HG02884 (cell line): ENCODE results near the gene SULT1C2.
"Not testable (repeated sequence)": the region's sequence is repeated elsewhere in the genome, so short reads cannot be mapped to it uniquely, and the experiment has no call there.

Source experiments
- ATAC-seq: cut with Tn5 transposase; IDR thresholded peaks from one replicate; pipeline ENCODE4 v1.9.1; 2021; ENCODE audit warnings: mild to moderate bottlenecking, moderate library complexity; ENCODE audit not compliant: unreplicated experiment

SULT1C2 gene

DNA sequence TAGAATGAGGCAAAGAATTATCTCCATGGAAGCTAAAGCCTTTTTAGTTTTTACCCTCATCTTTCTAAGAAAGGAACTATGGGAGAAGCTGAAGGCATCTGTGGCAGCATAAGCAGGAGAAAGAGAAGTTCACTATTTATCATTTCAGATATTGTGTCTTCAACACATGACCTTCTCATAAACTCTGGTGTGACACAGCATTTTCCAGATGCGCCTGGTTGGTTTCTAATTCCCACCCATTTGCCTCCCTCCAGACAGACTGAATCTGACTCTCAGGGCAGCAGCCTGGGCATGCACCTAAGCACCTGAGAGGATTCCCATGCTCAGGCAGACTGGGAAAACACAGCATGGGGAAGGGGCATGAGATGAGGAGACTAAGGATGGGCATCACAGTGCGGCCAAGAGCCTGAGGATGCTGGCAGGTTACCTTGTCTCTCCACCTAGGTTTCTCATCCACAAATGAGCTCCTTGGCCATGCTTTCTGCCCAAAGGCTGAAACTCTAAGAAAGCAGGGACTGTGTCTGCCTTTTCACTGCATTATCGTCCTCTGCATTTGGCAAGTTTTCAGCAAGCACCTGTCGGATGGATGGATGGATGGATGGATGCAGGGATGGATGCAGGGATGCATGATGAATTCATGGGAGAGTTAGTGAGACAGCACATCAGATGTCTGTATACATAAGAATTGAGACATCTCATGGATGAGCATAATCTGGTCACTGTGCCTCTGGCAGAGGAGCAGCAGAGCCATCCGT, 60.3 kb downstream of the SULT1C2 start:
- ATAC-seq, result no peak

GRCh38 chr2:108349571-108349928, 60.9 kb downstream of the SULT1C2 start:
- ATAC-seq, result no peak

DNA sequence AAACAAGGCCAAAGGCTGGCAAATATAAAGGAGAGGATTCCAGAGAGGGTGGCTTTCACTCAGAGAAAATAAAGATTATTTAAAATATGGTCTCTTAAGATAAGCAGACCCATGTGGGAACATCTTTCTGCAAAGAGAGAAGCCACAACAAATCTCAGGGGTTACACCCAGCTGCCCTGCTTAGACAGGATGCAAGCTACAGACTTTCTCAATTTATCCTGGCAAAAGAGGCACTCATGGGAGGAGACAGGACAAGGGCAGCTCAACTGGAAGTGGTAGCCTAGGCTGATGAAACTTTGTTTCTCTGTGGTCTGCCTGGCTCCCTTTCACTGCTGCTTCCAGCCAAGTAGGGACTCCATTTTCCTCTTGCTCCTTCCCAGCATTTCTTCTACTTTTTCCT, 63.2 kb downstream of the SULT1C2 start:
- ATAC-seq, result no peak

GRCh38 chr2:108354136-108354535, 65.4 kb downstream of the SULT1C2 start:
- no peak for ATAC-seq

GRCh38 chr2:108355906-108356734, 67.4 kb downstream of the SULT1C2 start:
- no peak for ATAC-seq

DNA sequence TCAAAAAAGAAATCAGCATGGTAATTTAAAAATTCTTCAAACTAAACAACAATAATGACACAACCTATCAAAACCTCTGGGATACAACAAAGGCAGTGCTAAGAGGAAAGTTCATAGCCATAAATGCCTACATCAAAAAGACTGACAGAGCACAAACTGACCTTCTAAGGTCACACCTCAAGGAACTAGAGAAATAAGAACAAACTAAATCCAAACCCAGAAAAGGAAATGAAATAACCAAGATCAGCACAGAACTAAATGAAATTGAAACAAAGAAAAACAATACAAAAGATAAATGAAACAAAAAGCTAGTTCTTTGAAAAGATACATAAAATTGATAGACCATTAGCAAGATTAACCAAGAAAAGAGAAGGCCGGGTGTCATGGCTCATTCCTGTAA, 70.6 kb downstream of the SULT1C2 start:
- ATAC-seq, result not testable (repeated sequence)
